ENCODE results near the gene MPDU1.
A peak's percentile ranks its signal among the peaks of the same experiment; 100 is the strongest.

Gene MPDU1

DNA sequence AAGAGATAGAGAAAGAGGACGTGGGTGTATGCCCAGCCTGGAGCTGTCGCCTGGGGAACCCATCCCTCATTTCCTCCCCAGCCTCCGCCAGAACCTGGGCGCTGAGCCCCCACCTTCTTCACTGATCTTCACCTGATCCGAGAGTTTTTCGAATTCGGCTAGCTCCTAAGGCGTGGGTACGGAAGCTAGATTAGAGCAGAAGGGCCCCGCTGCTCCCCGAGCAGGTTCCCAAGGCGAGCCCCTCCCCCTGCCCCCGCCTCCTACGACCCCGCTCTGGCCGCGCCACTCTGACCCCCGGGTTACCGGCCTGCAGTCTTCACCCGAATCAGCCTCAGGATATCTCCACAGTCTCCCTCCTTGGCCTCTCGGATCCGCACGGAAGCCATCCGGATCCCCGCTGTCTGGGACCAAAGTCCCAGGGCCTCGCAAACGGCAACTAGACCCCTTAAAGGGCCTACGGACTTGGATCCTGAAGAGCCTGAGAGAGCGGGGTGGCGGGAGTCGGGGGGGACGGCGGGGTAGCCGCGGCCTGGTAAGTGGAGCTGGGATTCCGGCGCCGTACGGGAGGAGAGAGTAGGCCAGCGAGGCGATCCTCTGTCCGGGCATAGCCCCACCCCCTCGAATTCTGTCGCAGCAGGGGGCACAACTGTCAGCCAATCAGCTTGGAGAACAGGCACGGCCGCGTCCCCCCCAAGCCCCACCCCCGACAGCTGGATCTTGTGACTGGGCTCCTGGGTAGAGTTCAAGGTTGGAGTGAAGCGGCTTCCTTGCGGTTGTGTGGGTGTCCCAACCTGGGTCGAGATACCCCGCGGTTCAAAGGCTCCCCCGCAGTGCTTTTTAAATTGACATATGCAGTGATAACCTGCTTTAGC is 43.8 kb downstream of the MPDU1 start, which contains the start of gene SAT2:
Gene SAT2, minus strand, starts transcription at position 572 of the 872 bp plus-strand sequence. Its CDS starts 186 bp downstream, at position 386.
- DNase-seq (ENCODE audit: low read depth), result peak; percentile 75
- H3K4me3 ChIP-seq (ENCODE audit: control insufficient read depth, low read depth, low read length), result peak within 1 kb of the TSS; percentile 63
- TF ChIP-seq CTCF (IDR thresholded peaks at IDR 0.05; ENCODE audit: control insufficient read depth, insufficient read depth, low read depth, low read length, missing control alignments), result no peak

GRCh38 chr17:7629939-7630571 is 46.4 kb downstream of the MPDU1 start, which contains the start of gene SHBG:
Gene SHBG (plus strand): TSS chr17:7630135. CDS start chr17:7630173, 38 bp downstream.
- no peak for DNase-seq (ENCODE audit: low read depth)
- no peak for TF ChIP-seq CTCF (IDR thresholded peaks at IDR 0.05; ENCODE audit: control insufficient read depth, insufficient read depth, low read depth, low read length, missing control alignments)
- no peak within 1 kb of the TSS for H3K4me3 ChIP-seq (ENCODE audit: control insufficient read depth, low read depth, low read length)

GRCh38 chr17:7631398-7632380 is 48.0 kb downstream of the MPDU1 start:
- TF ChIP-seq CTCF (IDR thresholded peaks at IDR 0.05; ENCODE audit: control insufficient read depth, insufficient read depth, low read depth, low read length, missing control alignments), result no peak
- no peak for DNase-seq (ENCODE audit: low read depth)
- H3K4me3 ChIP-seq (ENCODE audit: control insufficient read depth, low read depth, low read length), result no peak overlapping the region

- peak; percentile 68 for TF ChIP-seq CTCF (IDR thresholded peaks at IDR 0.05; ENCODE audit: control insufficient read depth, insufficient read depth, low read depth, low read length, missing control alignments)
- no peak for DNase-seq (ENCODE audit: low read depth)
Observed at GRCh38 chr17:7632492-7632894, 48.8 kb downstream of the MPDU1 start.

GRCh38 chr17:7633093-7633492 is 49.4 kb downstream of the MPDU1 start:
- DNase-seq (ENCODE audit: low read depth), result no peak
- no peak overlapping the region for H3K4me3 ChIP-seq (ENCODE audit: control insufficient read depth, low read depth, low read length)

More at GRCh38 chr17:7632492-7632894, 48.8 kb downstream of the MPDU1 start:
- no peak overlapping the region for H3K4me3 ChIP-seq (ENCODE audit: control insufficient read depth, low read depth, low read length)

More at GRCh38 chr17:7633093-7633492, 49.4 kb downstream of the MPDU1 start:
- TF ChIP-seq CTCF (IDR thresholded peaks at IDR 0.05; ENCODE audit: control insufficient read depth, insufficient read depth, low read depth, low read length, missing control alignments), result no peak

All from AG09309 (cell line).